ENCODE results near the gene GLB1L2. TPM values are rescaled to one million over a fixed set of nuclear protein-coding genes. Genes with fewer than 3 reads are reported as not detected.

Gene GLB1L2
- total RNA-seq, 1 donor from 2014 or later, result 3.4 TPM

GRCh38 chr11:134346101-134346975 is 14.6 kb downstream of the GLB1L2 start:
- no peaks in the 10 kb centered on the region for H3K36me3 ChIP-seq (ENCODE audit: control insufficient read depth, insufficient read depth, low read length)
- no peaks in the 10 kb centered on the region for H3K27me3 ChIP-seq (ENCODE audit: control insufficient read depth, insufficient read depth, low read length)
- H3K4me3 ChIP-seq (ENCODE audit: low read depth, low read length), result no peak overlapping the region
- DNase-seq (ENCODE audit: low read depth) (no peak), FAIRE-seq (no peak)
- no peak for TF ChIP-seq CTCF (IDR thresholded peaks at IDR 0.05; ENCODE audit: insufficient read depth, low read length, severe bottlenecking)

GRCh38 chr11:134346976-134347350 is 15.2 kb downstream of the GLB1L2 start:
- FAIRE-seq (no peak), DNase-seq (ENCODE audit: low read depth) (no peak)
- H3K4me3 ChIP-seq (ENCODE audit: low read depth, low read length), result no peak overlapping the region
- H3K36me3 ChIP-seq (ENCODE audit: control insufficient read depth, insufficient read depth, low read length), result no peaks in the 10 kb centered on the region
- no peak for TF ChIP-seq CTCF (IDR thresholded peaks at IDR 0.05; ENCODE audit: insufficient read depth, low read length, severe bottlenecking)
- H3K27me3 ChIP-seq (ENCODE audit: control insufficient read depth, insufficient read depth, low read length), result no peaks in the 10 kb centered on the region

- peak; percentile 58 for FAIRE-seq
- no peaks in the 10 kb centered on the region for H3K27me3 ChIP-seq (ENCODE audit: control insufficient read depth, insufficient read depth, low read length)
Measured at GRCh38 chr11:134347441-134347840, 15.7 kb downstream of the GLB1L2 start.

GRCh38 chr11:134349109-134349801 is 17.5 kb downstream of the GLB1L2 start:
- Histone ChIP-seq H3K27me3 (ENCODE audit: control insufficient read depth, insufficient read depth, low read length) (no peaks in the 10 kb centered on the region), H3K4me3 (ENCODE audit: low read depth, low read length) (no peak overlapping the region), H3K36me3 (ENCODE audit: control insufficient read depth, insufficient read depth, low read length) (no peaks in the 10 kb centered on the region)
- FAIRE-seq (no peak), DNase-seq (ENCODE audit: low read depth) (no peak)
- no peak for TF ChIP-seq CTCF (IDR thresholded peaks at IDR 0.05; ENCODE audit: insufficient read depth, low read length, severe bottlenecking)

More at GRCh38 chr11:134347441-134347840, 15.7 kb downstream of the GLB1L2 start:
- no peak for DNase-seq (ENCODE audit: low read depth)
- no peak for TF ChIP-seq CTCF (IDR thresholded peaks at IDR 0.05; ENCODE audit: insufficient read depth, low read length, severe bottlenecking)
- H3K4me3 ChIP-seq (ENCODE audit: low read depth, low read length), result no peak overlapping the region
- H3K36me3 ChIP-seq (ENCODE audit: control insufficient read depth, insufficient read depth, low read length), result no peaks in the 10 kb centered on the region

GRCh38 chr11:134349802-134350355 is 18.1 kb downstream of the GLB1L2 start:
- no peak for FAIRE-seq
- Histone ChIP-seq H3K27me3 (ENCODE audit: control insufficient read depth, insufficient read depth, low read length) (no peaks in the 10 kb centered on the region), H3K36me3 (ENCODE audit: control insufficient read depth, insufficient read depth, low read length) (no peaks in the 10 kb centered on the region), H3K4me3 (ENCODE audit: low read depth, low read length) (no peak overlapping the region)
- no peak for TF ChIP-seq CTCF (IDR thresholded peaks at IDR 0.05; ENCODE audit: insufficient read depth, low read length, severe bottlenecking)
- DNase-seq (ENCODE audit: low read depth), result no peak

All from bronchial epithelial cell (primary cell).